HG03280 (cell line): ENCODE measurements around the gene SV2C.
"Not testable (repeated sequence)": the region's sequence is repeated elsewhere in the genome, so short reads cannot be mapped to it uniquely, and the experiment has no call there.

Experiments used
- ATAC-seq: cut with Tn5 transposase; IDR thresholded peaks from one replicate; pipeline ENCODE4 v1.9.1; 2021; ENCODE audit warnings: mild to moderate bottlenecking, moderate library complexity; ENCODE audit not compliant: unreplicated experiment

Gene SV2C

DNA sequence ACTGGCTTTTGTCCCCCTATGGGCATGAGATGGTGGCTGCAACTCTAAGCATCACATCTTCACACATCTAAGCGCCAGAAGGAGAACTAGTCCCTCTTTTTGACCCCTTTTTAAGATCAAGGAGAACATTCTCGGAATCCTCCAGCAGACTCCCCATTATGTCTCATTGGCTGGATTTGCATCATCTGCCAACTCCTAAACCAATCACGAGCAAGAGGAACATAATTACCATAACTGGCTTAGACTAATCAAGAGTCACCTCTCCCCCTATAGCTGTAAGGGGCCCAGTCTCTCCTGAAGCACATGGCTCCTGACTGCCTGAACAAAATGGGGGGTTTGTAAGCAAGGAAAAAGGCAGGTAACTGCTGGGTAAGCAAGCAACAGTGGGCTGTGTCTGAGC is 251.4 kb downstream of the SV2C start:
- no peak for ATAC-seq

DNA sequence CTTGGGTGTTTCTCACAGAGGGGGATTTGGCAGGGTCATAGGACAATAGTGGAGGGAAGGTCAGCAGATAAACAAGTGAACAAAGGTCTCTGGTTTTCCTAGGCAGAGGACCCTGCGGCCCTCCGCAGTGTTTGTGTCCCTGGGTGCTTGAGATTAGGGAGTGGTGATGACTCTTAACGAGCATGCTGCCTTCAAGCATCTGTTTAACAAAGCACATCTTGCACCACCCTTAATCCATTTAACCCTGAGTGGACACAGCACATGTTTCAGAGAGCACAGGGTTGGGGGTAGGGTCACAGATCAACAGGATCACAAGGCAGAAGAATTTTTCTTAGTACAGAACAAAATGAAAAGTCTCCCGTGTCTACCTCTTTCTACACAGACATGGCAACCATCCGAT is 252.3 kb downstream of the SV2C start:
- not testable (repeated sequence) for ATAC-seq

DNA sequence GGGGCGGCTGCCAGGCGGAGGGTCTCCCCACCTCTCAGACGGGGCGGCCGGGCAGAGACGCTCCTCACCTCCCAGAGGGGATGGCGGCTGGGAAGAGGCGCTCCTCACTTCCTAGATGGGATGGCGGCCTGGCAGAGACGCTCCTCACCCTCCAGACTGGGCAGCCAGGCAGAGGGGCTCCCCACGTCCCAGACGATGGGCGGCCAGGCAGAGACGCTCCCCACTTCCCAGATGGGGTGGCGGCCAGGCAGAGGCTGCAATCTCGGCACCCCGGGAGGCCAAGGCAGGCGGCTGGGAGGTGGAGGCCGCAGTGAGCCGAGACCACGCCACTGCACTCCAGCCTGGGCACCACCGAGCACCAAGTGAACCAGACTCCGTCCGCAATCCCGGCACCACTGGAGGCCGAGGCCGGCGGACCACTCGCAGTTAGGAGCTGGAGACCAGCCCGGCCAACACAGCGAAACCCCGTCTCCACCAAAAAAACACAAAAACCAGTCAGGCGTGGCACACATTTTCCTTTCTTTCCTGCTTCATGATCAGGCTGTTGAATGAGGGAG is 253.1 kb downstream of the SV2C start:
- ATAC-seq, result not testable (repeated sequence)

DNA sequence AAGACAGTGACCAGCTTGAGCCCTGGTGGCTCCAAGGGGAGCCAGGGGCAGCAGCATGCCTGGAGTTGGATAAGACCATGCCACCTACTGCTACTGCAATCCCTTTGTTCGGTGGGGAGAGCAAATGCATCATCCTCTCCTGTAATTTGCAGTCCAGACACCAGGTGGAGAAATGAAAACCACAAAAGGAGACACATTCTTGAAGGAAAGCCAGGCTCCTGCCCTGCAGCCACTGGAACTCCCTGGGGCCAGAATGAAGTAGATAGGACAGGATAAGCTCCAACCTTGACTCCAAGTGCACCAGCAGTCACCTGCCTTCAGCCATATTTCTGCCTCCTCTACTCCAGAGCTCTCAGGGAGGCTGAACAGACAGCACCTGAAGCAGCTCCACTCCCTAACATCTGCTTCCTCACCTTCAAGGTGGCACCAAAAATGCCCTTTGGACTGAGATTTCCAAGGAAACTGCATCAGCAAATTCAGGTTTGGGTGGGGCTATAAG is 254.8 kb downstream of the SV2C start:
- ATAC-seq, result peak; percentile 50

DNA sequence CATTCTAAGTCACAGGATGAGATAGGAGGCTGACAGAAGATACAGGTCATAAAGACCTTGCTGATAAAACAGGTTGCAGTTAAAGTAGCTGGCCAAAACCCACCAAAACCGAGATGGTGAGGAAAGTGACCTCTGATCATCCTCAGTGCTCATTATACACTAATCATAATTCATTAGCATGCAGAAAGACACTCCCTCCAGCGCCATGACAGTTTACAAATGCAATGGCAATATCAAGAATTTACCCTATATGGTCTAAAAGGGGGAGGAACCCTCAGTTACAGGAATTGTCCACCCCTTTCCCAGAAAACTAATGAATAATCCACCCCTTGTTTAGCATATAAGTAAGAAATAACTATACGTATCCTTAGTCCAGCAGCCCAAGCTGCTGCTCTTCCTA is 256.7 kb downstream of the SV2C start:
- no peak for ATAC-seq

DNA sequence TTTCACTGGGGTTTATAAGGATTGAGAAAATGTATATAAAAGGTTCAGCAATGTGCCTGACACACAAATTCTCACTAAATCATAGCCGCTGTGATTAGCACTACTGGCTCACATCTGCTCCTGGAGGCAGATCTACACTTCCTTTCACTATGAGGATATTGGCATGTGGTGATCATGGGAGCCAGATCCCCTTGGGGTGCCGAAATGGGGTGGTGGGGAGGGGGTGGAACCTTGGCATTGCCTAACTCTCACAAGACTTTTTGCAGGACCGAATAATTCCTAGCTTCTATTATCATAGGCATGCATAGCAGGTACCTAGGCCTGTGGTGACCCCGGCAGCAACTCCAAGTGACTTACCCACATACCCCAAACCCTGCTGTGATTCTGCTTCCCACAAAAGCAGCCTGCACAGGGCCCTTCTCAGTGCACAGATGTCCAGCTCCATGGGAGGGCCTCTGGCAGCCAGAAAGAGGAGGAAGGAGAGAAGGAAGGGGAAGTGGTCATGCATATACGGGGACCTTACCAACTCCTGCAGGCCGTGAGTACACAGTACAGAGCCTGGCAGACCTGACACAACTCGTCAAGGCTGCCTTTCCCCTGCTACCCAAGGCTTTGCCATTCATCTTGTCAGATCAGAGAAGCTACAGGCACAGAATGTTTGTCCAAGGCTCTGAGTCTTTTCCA is 258.6 kb downstream of the SV2C start:
- ATAC-seq, result no peak

DNA sequence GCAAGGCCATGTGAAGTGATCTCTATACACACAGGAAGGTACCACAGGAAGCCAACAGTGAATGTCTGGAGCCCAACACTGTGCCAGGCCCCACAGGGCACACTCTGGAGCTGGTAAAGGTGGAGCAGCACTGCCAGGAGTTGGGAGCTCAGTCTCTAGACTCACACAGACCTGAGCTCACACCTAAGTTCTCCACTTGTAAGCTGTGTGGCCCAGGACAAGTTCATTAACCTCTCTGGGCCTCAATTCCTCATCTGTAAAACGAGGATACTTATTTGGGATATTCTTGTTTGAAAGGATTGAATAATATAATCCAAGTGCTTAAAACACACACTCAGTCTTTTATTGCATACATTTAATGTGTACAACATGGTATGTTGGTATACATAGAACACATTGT is 259.3 kb downstream of the SV2C start:
- ATAC-seq, result no peak

DNA sequence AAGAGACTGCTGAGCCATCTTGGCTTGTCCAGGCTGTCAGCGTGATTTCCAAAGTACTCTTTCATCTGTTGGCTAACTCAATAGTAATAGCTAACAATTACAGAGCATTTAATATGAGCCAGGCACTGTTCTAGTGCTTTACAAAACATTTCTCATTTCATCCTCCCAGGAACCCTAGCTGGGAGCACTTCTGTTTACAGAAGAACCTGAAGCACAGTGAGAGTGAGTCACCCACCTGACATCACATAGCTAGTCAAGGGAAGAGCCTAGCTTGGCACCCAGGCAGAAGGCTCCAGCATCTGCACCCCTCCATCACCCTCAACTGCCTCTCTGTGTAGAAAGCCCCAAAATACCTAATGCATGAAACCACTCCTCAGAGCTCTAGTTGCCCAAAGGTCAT is 262.4 kb downstream of the SV2C start:
- no peak for ATAC-seq

DNA sequence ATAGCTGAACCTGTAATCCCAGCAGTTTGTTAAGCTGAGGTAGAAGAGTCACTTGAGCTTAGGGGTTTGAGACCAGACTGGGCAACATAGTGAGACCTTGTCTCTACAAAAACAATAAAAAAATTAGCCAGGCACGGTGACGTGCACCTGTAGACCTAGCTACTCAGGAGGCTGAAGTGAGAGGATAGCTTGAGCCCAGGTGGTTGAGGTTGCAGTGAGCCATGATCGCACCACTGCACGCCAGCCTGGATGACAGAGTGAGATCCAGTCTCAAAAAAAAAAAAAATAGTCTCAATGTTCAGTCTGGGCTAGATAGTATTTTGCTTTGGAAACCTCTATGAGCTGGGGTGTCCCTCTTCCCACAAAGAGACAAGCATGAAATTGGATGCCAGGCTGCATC is 268.0 kb downstream of the SV2C start:
- no peak for ATAC-seq

DNA sequence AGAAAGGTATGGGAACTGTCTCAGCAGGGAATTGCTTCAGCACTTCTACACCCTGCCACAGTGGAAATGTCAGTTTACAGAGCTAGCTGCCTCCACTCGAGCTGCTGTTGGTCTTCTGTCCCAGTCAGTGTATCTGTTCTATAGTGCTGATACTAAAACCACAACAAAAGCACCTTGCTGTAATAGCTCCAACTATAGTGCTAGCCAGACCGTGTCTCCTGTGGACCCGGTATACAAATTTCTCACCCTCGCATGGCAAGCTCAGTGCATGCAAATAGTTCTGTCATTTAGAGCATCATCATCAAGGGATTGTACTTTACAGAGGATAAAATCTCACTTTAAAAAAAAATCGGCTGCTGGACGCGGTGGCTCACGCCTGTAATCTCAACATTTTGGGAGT is 268.4 kb downstream of the SV2C start:
- peak; percentile 98 for ATAC-seq

DNA sequence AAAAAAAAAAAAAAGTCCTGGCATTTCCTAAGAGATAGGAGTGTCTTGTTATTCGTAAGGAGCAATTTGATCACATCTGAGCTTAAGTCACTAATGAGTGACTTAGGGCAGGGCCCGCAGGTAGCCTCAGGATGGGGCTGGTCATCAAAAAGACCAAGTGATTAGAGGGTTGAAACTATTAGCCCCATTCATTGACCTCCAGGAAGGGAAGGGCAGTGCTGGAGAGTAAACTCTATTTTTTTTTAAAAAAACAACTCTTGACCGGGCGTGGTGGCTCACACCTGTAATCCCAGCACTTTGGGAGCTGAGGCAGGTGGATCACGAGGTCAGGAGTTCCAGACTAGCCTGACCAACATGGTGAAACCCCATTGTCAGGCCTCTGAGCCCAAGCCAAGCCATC is 273.7 kb downstream of the SV2C start:
- no peak for ATAC-seq

DNA sequence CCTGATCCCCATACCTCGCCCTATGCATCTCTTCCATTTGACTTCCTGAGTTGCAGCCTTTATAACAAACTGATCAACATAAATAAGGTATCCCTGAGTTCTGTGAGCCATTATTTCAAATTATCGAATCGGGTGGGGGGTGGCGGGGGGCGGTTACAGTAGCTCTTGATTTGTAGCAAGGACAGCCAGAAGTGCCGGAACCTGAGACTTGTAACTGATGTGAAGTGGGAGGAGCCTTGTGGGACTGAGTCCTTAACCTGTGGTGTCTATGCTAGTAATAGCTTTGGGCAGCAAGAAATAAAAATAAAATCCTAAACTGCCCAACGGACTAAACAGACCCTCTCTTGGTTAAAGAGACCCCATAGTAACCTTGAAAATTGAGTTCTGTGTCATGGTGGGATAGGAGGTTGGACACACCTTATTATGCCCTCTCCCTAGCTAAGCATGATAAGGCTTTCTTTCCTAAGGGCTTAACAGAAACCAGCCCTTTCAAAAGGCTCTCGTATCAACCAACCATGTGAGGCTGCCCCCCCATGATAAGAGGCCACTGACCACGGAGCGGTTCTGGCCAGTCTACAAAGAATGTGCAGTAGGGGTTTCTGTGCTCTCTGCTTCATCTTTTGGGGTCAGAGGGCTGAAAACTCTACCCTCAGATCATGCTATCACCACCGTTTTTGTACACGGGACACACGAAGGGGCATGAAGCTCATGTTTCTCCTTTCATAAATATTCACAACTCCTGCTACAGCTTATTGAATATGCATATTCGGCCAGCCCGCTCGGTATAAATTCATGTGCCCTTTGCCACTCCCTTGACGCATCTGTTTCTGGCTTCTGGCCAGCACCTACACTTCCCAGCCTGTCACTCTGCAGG is 280.4 kb downstream of the SV2C start:
- no peak for ATAC-seq

DNA sequence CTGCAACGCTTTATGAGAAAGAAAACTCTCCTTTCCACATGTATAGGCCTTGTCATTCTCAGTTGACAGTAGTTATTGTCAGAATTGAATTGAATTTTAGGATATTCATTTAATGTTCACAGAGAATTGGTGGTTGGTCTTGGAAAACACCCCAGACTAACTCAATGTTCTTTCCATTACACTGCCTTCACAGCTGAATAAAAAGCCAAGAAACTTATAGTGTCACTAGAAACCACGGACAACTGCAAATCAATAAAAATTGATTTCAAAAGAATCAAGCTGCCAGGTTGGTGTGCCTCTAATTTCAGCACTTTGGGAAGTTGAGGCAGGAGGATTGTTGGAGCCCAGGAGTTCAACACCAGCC is 281.0 kb downstream of the SV2C start:
- ATAC-seq, result no peak

DNA sequence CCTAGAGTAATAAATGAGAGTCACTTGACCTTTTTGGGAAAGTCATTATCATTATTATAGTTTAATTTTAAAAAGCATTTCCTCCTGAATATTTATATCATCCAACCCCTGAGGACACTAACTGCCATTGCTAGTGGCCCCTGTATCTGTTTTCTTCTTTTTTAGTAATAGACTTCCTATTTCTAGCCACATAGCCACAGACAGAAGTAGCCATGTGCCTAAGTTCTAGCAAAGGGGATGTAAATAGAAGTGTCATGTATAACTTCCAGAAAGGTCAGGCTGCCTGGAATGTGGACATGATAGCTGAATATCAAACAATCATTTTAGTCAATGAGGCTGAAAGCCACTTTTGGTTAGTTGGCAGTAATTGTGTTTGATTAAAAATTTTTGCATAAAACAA is 282.4 kb downstream of the SV2C start:
- no peak for ATAC-seq

DNA sequence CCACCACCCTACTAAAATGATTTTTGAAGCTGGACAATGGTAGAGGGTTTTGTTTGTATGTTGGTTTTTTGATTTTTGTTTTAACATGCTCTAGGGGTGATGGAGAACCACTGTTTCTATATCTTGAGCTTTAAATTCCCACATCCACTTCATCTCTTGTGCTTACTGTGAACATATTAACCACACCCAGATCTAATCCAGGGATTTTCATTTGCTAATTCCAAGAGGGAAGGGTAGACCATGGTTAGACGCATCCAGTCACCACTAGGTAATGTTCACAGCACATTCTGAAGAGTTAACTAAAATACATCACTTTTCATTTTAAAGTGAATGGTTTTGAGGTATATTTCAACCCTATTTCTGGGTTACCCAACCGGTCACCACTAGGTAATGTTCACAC is 283.4 kb downstream of the SV2C start:
- no peak for ATAC-seq

DNA sequence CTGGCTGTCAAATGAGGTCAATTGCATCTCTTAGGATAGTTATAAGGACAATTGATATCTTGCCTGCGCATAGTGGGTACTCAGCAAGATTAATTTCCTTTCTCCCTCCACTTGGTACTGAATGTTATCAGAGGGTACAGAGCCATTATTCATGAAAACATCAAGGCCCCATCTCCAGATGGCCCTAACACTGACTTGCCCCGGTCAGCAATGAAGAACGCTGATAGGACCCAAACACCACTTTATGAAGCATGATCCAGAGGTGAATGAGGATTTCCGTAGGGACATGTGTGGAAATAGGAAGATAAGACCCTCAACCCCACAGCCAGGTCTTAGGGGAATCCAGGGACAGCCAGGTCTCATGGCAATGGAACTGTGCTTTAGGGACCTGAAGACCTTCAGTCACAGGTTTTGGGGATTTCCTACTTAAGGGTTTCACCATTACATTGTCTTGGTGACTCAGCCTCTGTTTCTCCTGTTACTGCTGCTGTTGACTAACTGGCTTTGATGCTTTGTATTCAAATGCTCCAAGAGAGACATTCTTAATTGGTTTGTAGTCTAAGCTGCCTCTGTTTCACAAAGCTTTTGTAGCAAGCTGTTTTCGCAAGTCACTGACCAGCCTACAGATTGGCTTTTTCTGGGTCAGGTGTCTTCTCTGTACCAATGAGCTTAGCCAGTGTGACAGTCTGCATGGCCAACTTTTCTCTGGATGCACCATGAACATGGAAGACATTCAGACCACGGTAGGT is 284.6 kb downstream of the SV2C start:
- peak; percentile 52 for ATAC-seq

DNA sequence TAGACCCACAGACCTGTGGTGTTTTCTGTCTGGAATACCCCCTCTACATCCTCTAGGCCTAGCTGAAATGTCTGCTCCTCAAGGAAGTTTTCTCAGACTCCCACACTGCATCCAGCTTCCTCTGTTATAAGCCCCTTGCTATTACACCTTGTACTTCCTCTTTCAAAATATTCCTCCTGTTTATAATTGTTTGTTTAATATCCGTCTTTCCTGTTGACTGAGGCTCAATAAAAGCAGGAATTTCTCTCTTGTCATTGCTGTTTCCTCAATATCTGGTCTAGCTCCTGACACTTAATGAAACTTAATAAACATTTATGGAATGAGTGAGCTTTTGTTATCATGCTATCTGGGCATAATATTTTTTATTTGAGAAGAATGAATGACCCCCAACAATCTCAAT is 285.8 kb downstream of the SV2C start:
- ATAC-seq, result no peak

DNA sequence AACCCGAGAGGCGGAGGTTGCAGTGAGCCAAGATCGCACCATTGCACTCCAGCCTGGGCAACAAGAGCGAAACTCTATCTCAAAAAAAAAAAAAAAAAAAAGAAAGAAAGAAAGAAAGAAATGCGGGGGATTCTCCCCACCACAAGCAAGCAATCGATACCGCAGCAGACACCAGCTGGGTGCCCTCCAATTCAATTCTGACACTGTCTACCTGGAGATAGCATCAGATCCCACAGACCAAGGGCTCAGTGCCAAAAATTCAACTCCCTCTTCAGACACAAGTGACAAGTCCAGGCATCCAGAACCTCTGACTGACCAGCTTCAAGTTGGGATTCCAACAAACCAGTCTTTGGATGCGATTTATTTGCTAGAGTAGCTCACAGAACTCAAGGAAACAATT is 286.5 kb downstream of the SV2C start:
- not testable (repeated sequence) for ATAC-seq

DNA sequence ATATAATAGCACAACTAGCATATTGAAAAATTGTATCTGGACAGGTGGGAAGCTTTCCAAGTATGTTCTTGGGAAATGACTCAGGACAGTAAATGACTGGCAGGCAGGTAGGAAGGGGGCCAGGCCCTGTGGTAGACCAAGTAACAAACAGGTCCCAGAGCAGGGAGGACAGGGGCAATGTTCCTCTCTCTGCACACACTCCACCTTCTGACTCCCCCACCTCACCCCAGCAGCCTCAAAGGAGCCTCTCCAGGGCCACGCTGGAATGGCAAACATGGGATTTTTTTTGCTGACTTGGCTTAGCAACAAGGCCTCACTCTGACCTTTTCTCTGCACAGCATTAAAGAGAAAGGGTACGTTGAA is 288.8 kb downstream of the SV2C start:
- ATAC-seq, result no peak

DNA sequence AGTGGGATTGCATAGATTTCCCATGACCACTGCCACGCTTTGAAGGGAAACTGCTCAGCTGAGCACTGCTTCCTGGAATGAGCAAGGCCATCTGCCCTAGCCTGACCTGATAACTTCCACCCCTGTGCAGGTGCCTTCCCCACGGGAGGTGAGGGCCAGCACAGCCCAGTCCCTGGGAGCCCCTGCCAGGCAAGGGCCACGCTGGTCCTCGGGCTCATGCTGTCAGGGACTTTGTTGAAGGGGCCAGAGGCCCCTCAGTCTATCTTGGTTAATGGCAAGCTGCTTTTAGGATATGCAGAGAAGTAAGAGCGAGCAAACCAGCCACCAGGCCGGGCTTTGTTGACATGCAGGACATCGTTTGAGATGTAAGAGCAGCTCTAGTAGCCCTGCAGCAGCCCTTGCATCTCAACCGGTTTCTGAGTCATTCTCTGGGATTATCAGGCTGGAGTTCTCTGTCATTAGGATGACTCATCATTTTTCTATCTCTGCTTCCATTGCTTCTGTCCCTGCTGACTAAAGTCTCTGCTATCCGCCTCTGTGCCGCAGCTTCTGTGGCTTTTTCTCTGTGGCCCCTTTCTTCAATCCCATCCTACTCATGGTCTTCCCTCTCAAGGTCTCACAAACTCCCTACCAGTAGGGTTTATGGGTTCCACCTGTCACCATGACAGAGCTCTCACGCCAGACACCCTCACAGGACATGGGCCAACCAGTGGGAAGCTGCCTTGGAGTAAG is 289.3 kb downstream of the SV2C start:
- ATAC-seq, result no peak
